HG02571 (cell line): ENCODE measurements around the gene POLR2H.

ENCODE experiments used
- ATAC-seq: cut with Tn5 transposase; IDR thresholded peaks from one replicate; pipeline ENCODE4 v1.9.1; 2021; ENCODE audit warnings: mild to moderate bottlenecking, moderate library complexity; ENCODE audit not compliant: unreplicated experiment

POLR2H gene

DNA sequence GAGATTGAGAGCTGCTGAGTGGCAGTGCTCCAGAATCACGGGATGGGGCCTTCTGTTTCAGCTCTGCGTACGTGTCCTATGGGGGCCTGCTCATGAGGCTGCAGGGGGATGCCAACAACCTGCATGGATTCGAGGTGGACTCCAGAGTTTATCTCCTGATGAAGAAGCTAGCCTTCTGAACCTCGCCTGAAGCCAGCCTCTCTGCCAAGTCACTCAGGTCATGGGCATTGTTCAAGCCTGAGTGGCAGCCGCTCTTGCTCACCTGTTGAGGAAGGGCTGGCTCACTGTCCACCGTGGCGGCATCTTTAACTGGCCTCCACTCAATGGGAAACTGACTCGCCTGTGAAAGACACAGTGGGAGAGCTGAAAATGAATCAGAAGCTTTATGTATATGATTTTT is 6.6 kb downstream of the POLR2H start:
- ATAC-seq, result no peak

DNA sequence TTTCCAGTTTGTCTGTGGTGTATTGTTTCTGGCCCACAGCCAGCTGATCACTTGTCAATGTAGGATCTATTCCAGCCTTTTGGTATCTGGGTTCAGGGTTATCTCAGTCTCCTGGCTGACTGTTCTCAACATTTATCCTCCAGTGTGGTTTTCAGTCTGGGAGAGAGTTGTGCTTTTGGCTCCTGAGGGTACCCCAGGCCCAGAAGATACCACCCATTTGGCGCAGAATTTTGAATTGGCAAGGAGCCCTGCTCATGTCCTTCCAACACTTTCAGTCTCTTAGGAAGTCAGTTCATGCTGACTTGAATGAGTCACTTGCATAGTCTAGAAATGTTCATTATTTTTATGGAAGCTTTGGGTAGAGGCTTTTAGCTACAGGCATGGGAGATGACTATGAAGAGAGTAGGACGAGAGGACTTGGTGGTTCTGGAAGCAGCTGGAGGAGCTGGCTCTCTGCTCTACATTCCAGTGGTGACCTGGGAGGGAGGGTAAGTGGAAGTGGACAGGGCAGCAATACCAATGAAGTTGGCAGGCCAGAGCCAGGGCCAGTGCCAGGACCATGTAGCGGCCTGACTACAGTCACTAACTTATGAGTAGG is 7.2 kb downstream of the POLR2H start:
- ATAC-seq, result no peak

DNA sequence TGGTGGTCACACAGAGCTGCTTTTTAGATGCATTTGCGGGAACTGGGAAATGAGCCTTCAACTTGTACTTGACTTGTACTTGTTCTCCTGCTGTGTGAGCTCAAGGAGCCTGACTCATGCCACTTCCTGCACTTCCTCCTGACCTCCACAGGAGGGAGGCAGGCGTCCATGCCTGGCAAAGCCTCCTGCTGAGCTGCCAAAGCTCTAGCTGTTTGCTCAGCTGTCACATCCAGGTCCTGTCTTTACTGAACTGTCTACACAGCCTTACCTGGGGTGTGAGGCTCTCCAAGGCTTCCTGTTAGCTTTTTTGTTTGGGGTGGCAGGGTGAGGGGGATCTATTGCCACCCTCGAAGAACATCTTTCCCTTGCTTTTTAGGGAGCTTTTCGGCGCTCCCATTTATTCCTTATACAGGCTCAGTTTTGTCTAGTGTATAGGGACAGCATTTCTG is 10.1 kb downstream of the POLR2H start:
- no peak for ATAC-seq

DNA sequence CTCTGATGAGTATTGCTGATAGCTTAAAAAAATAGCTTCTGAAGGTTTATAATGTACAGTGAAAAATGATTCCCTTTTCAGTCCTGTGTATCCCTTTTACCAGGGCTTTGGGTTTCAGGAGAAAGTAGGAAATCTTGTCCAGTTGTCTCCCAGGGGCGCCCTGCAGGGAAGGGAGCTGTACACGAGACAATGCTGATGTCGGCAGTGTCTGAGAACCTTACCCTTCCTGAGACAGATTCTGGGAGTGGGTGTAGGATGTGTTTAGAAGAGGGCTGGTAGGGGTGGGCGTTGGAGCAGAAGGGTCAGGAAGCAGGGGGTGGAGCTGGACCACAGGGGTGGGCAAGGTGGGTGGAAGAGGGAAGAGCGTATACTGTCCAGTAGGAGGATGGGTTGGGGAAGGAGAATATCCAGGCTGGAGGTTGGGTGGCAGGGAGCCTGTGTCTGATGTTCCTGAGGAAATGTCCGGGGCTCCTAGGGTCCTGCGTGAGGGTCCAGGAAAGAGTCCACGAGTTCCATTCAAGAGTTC is 10.8 kb downstream of the POLR2H start:
- ATAC-seq, result no peak

DNA sequence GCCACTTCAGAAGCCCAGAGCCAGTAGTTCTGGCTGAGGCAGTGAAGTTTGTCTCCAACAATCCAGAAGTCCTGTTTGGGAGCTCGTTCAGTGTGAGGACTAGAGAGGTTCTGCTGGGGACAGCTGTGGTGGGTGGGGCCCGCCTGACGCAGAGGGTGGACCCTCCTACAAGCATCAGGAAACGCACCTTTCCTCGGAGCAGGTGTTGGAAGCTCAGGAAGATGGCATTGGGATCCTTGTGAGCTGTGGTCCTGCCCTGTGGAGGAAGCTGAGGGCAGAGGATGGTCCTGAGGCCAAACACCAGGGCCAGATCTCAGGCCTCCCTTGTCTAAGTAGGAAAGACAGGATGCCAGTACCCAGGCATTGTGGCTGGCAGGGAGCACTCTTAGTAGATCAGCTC is 11.4 kb downstream of the POLR2H start:
- no peak for ATAC-seq

DNA sequence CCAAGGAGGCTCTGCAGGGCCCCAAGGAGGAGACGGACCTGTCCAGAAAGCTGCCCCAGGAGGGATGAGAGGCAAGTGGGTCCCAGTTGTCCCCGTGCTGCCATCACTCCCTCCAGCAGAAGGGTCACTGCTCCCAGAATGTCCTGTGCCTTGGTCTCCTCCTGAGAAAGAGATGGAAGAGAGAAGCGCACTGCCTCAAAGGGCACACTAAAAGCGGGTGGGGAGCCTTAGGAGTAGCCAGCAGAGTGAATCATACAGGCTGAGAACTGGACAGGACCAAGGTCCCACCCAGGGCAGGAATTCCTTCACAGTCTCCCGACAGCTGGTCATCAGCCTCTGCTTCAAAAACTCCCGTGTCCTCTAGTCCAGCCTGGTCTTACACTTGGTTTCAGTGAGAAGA is 11.9 kb downstream of the POLR2H start:
- ATAC-seq, result no peak

DNA sequence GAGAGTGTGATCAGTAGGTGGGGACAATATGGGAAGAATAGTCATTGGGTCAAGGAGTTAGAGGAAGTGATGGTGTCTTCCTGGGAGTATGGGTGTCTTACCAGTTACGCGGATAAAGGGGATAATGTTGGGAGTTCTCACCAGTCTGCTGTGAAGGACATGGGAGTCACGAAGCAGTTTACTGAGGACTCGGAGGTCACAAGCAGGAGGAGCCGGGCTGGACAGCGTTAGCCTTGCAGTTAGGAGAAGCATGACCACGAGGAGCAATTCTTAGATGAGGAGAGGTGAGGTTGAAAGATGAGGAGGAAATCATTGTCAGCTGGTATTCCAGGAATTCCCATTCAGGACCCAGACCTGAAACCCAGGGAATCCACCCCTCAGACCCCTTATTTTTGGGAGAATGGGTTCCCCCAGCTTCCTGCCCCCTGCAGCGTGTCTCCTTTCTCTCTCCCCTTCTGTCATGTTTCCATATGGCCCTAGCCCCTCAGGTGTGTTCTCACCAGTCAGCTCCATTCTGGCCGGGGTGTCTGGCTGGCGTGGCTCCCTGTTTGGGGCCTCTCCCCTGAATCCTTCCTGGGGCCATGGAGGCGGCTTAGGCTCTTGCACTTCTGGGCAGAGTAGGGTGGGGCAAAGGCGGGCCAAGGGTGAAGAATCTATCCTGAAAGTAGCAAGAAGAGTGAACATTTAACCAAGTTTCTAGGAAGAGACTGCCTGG is 14.4 kb downstream of the POLR2H start:
- no peak for ATAC-seq

DNA sequence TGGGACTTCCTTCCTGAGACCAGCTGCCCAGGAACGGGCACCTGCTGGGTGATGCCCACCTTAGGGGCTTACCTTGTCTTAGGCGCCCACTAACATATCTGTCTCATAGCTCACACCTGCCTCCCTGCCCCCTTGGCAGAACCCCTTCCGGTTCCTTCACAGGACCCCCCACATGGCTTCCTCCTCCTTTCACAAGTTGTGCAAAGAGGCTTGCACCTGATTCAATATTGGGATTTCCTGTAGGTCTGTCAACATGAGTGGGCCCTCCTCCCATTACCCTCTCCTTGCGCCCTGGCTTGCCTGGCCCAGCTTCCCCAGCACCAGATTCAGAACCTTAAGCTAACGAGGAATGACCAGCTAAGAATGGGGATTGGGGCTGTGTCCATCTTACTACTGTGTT is 15.9 kb downstream of the POLR2H start:
- no peak for ATAC-seq

DNA sequence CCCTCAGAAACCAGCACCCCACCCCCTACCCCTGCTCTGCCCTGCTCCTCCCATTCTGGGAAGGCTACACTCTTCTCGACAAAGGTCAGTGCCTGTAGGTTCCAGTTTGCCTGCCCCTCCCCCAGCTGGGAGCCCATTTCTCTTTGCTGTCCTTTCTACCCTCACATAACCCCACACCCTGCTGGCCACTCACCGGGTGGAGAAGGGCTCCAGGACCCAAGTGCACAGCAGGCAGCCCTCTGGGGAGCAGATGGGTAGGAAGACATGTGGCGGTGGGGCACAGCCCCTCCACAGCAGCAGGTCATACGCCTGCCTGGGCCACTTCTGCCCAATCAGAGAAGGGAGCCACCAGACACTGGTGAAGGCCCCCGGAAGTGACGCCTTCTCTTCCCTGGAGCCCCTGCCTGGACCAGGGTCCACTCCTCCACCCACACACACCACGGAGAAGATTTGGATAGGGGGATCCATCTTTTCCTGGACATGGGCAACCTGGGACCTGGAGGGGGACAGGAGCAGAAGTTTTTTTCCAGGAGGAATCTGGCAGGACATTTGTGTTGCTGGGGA is 16.5 kb downstream of the POLR2H start, which contains the start of gene THPO:
TSS of gene THPO (minus strand) at position 326 of the 564 bp plus-strand sequence. CDS start 1,948 bp downstream, outside the sequence.
- no peak for ATAC-seq

DNA sequence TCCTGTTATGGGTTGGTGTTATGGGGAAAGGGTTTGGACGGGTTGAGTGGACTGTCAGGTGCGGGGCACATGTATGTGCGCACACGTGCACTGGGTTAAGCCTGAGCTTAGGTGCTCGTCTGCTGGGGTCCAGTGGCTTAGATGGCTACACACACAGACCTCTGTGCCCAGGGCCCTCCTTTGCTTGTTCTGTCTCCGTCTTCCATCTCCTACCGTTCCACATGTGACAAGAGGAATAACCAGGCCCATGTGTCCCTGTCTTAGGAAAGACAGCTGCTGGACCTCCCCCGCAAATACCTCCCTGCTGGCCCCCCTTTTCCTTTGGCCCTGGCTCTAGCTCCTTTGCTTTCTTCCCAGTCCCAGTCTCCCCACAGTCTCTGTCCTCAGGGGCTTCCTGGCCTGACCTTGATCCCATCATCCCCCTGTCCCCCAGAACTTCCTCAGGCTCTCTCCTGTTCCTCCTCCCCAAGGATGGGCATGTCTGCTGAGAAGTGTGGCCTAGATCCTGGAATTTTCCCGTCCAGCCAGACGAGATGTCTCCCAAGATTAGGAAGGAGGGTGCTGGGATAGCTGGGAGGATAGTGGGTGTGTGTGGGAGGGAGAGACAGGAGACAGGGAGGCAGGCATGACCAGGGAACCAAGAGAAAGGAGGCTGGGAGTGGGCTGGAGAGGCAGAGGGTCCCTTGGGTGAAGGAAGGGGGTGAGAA is 17.3 kb downstream of the POLR2H start:
- ATAC-seq, result no peak

DNA sequence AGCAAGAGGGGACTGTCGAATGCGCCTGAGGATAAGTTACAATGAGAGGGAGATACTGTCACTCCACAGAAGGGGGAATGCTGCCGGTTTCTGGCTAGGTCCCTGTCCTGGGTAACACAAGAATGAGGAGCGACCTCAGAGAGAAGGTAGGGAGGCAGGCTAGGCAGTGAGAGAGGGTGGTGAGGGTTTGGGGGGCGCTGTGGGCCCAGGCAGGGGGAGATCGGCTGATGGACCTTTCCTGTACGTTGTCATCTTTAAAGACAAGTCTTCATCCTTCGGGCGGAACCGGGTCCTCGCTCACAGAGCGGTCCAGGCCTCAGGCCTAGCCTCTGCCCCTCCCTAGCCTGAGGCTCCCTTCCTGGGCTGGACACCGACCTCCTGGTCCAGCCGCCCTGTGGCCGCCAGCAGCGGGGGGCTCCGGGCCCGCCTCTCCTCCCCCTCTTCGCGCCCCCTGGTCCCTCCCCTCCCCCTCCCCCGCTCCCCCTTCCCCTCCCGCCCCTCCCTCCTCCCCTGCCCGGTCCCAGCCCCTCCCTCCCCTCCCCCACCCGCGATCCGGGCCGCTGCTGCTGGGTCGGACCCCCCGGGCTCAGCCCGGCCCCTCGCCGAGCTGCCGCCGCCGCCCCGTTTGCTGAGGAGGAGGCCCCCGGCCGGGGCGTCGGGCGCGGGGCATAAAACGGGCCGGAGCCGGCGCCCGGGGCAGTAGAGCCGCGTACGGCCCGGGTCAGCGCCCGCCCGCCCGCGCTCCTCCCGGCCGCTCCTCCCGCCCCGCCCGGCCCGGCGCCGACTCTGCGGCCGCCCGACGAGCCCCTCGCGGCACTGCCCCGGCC is 18.1 kb downstream of the POLR2H start, which contains the start of gene CHRD:
TSS of gene CHRD (plus strand) at position 697 of the 827 bp plus-strand sequence. CDS start 265 bp downstream, outside the sequence.
- no peak for ATAC-seq

DNA sequence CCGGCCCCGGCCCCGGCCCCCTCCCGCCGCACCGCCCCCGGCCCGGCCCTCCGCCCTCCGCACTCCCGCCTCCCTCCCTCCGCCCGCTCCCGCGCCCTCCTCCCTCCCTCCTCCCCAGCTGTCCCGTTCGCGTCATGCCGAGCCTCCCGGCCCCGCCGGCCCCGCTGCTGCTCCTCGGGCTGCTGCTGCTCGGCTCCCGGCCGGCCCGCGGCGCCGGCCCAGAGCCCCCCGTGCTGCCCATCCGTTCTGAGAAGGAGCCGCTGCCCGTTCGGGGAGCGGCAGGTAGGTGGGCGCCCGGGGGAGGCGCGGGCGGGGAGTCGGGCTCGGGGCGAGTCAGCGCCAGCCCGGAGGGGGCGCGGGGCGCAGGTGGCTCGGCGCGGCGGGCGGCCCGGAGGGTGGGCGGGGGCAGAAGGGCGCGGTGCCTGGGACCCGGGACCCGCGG is 18.7 kb downstream of the POLR2H start:
- no peak for ATAC-seq

DNA sequence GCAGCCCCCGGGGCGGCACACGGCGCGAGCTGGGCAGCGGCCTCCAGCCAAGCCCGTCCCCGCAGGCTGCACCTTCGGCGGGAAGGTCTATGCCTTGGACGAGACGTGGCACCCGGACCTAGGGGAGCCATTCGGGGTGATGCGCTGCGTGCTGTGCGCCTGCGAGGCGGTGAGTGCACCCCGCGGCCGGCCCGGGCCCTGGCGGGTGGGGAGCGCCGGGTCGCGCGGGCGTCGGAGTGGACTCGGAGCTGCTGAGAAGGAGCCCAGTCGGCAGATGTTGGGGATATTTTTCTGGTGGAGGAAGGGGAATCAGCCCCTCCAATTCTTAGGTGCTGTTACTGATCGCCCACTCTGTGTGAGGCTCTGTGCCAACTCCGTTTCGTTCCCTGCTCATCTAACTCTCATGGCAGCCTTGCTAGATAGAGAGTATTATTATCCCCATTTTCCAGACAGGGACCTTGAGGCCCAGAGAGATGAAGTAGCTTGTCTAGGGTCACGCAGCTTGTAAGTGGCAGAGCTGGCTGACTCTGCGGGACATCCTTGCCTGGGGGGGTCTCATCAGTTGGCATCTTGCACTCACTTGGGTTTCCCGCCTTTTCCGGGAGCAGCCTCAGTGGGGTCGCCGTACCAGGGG is 19.2 kb downstream of the POLR2H start:
- ATAC-seq, result no peak

DNA sequence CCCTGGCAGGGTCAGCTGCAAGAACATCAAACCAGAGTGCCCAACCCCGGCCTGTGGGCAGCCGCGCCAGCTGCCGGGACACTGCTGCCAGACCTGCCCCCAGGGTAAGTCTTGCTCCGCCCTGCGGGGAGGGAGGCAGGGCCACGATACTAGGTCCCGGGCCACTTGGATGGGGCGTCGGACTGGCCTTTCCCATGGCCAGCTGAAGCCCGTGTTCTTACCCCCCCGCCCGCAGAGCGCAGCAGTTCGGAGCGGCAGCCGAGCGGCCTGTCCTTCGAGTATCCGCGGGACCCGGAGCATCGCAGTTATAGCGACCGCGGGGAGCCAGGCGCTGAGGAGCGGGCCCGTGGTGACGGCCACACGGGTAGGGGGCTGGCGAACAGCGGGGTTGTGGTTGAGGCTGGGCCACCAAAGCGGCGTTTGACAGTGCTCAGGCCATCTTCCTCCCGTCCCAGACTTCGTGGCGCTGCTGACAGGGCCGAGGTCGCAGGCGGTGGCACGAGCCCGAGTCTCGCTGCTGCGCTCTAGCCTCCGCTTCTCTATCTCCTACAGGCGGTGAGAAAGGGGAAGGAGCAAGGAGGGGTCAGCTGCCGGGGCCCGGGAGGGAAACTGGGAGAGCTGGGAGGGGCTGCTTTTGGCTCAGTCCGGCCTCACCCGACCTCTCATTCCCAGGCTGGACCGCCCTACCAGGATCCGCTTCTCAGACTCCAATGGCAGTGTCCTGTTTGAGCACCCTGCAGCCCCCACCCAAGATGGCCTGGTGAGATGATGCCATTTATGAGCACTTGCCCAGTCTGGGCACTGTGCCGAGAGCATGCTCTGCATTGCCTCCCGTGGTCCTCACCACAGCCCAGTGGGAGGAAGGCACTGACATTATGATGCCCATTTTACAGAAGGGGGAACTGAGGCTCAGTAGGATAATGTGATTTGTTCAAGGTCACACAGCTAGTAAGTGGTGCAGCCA is 20.0 kb downstream of the POLR2H start:
- ATAC-seq, result no peak

DNA sequence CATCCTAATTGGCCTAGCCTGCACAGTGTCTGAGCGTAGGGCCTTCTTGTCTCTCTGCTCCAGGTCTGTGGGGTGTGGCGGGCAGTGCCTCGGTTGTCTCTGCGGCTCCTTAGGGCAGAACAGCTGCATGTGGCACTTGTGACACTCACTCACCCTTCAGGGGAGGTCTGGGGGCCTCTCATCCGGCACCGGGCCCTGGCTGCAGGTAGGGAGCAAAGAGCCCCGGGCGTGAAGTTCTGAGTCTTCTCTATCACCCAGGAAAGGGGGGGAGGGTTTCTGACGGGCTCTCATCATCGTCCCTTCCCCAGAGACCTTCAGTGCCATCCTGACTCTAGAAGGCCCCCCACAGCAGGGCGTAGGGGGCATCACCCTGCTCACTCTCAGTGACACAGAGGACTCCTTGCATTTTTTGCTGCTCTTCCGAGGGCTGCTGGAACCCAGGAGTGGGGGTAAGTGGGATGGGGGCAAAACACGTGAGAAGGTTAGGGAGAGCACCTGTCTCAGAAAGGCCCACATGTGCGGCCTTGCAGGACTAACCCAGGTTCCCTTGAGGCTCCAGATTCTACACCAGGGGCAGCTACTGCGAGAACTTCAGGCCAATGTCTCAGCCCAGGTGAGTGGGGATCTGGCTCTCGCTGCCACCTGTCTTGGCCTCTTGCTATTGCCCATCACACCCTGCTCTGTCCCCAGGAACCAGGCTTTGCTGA is 21.0 kb downstream of the POLR2H start:
- no peak for ATAC-seq

DNA sequence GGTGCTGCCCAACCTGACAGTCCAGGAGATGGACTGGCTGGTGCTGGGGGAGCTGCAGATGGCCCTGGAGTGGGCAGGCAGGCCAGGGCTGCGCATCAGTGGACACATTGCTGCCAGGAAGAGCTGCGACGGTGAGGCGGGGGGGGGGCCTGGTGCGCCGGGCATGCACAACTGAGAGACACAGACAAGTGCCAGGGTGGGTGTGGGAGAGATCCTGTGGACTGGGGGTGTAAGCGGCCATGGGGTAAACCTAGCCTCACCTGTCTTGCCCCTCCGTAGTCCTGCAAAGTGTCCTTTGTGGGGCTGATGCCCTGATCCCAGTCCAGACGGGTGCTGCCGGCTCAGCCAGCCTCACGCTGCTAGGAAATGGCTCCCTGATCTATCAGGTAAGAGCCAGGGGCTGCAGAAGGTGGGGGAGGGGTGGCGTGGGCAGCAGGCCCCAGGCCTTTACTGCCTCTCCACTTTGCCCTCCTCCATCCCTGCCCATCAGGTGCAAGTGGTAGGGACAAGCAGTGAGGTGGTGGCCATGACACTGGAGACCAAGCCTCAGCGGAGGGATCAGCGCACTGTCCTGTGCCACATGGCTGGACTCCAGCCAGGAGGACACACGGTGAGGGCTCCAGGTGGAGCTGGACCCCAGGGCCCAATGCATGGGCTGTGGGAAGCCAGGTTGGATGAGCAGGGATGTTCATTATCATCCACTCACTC is 21.7 kb downstream of the POLR2H start:
- no peak for ATAC-seq

DNA sequence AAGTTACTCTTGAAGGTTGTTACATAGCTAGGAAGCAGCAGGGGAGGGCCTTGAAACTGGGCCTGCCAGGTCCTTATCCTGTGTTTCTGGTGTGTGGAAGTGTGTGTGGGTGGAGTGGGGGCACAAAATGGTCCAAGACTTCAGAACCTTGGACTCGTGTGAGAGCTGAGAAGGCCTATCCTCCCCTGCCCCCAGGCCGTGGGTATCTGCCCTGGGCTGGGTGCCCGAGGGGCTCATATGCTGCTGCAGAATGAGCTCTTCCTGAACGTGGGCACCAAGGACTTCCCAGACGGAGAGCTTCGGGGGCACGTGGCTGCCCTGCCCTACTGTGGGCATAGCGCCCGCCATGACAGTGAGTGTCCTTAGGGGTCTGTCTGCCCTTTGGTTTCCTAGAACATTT is 22.8 kb downstream of the POLR2H start:
- no peak for ATAC-seq
